HL-60 (cell line): ENCODE measurements around the gene SPOCK2.

Experiments
- GABPA ChIP-seq: IDR thresholded peaks from 2 replicates; pipeline ENCODE4 v1.6.1; 2012; ENCODE audit warnings: low read depth
- POLR2AphosphoS5 ChIP-seq: IDR thresholded peaks from 2 replicates; pipeline ENCODE4 v1.6.1; 2012; ENCODE audit warnings: low read depth
- TF ChIP-seq, protein P1 (sequence below): IDR thresholded peaks from one replicate; pipeline ENCODE4 v1.5.1; 2011; ENCODE audit warnings: low read length, control low read depth, inconsistent platforms; ENCODE audit not compliant: insufficient read depth
- TF ChIP-seq, protein P2 (sequence below): IDR thresholded peaks from 2 replicates; pipeline ENCODE4 v1.6.1; 2012; ENCODE audit warnings: low read depth; ENCODE audit not compliant: insufficient replicate concordance

DNA sequence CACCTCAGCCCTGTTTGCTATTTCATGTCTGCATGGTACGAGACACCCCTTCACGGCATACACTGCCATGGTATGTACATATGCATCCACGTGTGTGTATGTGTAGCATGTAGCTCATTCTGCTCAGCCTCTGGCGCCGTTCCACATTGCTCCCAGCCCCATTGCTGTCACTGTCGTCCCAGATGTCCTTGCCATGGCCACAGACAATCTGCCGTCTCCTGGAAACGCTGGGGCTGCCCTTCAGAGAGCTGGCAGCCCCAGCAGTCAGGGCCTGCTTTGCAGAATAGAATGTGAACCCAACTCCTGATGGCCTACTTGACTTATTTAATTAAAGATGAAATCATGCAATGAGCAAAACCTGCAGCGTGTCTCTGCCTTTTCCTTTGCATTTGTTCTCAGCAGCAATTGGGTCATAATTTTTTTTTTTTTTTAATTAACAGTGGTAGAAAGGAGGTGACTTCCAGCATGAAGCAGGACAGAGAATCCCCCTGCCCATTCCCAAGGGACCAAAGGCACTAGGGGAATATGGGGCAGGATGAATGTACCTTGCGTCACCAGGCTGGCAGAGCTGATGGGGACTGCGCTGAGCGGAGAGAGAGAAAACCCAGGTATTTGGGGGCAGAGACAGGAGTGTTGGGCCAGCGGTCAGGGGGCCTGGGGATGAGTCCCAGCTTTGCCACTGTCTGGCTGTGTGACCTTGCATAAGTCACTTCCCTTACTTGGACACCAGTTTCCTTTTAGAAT lies 75.0 kb downstream of the SPOCK2 start:
- TF ChIP-seq POLR2AphosphoS5 (no peak), GABPA (no peak)
- TF ChIP-seq, protein P1, sequence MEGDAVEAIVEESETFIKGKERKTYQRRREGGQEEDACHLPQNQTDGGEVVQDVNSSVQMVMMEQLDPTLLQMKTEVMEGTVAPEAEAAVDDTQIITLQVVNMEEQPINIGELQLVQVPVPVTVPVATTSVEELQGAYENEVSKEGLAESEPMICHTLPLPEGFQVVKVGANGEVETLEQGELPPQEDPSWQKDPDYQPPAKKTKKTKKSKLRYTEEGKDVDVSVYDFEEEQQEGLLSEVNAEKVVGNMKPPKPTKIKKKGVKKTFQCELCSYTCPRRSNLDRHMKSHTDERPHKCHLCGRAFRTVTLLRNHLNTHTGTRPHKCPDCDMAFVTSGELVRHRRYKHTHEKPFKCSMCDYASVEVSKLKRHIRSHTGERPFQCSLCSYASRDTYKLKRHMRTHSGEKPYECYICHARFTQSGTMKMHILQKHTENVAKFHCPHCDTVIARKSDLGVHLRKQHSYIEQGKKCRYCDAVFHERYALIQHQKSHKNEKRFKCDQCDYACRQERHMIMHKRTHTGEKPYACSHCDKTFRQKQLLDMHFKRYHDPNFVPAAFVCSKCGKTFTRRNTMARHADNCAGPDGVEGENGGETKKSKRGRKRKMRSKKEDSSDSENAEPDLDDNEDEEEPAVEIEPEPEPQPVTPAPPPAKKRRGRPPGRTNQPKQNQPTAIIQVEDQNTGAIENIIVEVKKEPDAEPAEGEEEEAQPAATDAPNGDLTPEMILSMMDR, result no peak
- TF ChIP-seq, protein P2, sequence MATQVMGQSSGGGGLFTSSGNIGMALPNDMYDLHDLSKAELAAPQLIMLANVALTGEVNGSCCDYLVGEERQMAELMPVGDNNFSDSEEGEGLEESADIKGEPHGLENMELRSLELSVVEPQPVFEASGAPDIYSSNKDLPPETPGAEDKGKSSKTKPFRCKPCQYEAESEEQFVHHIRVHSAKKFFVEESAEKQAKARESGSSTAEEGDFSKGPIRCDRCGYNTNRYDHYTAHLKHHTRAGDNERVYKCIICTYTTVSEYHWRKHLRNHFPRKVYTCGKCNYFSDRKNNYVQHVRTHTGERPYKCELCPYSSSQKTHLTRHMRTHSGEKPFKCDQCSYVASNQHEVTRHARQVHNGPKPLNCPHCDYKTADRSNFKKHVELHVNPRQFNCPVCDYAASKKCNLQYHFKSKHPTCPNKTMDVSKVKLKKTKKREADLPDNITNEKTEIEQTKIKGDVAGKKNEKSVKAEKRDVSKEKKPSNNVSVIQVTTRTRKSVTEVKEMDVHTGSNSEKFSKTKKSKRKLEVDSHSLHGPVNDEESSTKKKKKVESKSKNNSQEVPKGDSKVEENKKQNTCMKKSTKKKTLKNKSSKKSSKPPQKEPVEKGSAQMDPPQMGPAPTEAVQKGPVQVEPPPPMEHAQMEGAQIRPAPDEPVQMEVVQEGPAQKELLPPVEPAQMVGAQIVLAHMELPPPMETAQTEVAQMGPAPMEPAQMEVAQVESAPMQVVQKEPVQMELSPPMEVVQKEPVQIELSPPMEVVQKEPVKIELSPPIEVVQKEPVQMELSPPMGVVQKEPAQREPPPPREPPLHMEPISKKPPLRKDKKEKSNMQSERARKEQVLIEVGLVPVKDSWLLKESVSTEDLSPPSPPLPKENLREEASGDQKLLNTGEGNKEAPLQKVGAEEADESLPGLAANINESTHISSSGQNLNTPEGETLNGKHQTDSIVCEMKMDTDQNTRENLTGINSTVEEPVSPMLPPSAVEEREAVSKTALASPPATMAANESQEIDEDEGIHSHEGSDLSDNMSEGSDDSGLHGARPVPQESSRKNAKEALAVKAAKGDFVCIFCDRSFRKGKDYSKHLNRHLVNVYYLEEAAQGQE, result no peak
